ENCODE results near the gene DECR2. TPM values are rescaled to one million over a fixed set of nuclear protein-coding genes. Genes with fewer than 3 reads are reported as not detected.

DECR2 gene
- total and polyA plus RNA-seq, 2 of the 13 experiments (the other 11 are each of a cell fraction or from before 2014, with no cell fraction given): 36.3 to 44.6 TPM

DNA sequence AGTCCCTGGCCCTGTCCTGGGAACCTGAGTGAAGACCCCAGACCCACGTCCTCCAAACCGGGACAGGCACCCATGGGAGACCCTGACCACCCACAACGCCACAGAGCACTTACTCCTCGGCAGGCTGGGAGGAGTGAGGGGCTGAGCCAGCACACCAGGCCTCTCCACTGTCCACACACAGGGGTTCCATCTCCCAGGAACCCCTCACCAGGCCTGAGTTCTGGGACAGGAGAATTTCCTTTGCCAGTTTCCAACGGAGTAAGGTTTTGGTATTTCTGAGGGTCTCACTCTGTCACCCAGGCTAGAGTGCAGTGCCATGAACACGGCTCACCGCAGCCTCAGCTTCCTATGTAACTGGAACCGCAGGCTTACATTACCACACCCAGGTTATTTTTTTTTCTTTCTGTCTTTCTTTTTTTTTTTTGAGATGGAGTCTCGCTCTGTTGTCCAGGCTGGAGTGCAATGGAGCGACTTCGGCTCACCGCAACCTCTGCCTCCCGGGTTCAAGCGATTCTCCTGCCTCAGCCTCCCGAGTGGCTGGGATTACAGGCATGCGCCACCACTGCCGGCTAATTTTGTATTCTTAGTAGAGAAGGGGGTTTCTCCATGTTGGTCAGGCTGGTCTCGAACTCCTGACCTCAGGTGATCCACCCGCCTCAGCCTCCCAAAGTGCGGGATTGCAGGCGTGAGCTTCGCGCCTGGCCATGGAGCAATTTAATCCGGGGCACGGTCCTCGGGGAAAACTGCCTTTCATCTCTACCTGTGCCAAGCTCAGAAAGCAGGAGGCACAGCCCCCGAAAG lies 21.5 kb upstream of the DECR2 start:
- TSS peak; percentile 56 for BruUV-seq (replicated peaks)
- CTCF ChIA-PET (ENCODE audit: low intra/inter-chr PET ratio, low total read pairs): no interaction called here
- in situ Hi-C loops (cut with HindIII; ENCODE audit: extremely low pct_ligation_motif_present, low pct_unique_long_range_greater_than_20kb): no loop called here

More for the DNA sequence above, 21.5 kb upstream of the DECR2 start:
- H3K79me2 ChIP-seq (ENCODE audit: insufficient read depth, low read length): peaks cover 16% of the 10 kb centered on the region
- ATAC-seq: no peak
- H4K20me1 ChIP-seq (ENCODE audit: insufficient read depth, low read length): no peaks in the 10 kb centered on the region
- H3K9ac ChIP-seq (ENCODE audit: insufficient read depth, low read depth, low read length): peak overlapping the region; percentile 81; the same call in 1 of the 2 replicates
- intact Hi-C loops (cut with micrococcal nuclease; ENCODE audit: unreplicated experiment): no loop called here
- 48% methylated on average over 23 of the region's 27 CpGs for WGBS (ENCODE audit: low lambda C conversion rate)
- TF ChIP-seq ZFY (CRISPR knock-in tag; IDR thresholded peaks at IDR 0.05): peak; percentile 23; the same call in 1 of the 2 replicates
- peak; percentile 63 for TF ChIP-seq ZNF883 (CRISPR knock-in tag; IDR thresholded peaks at IDR 0.05; ENCODE audit: not compliant biosample characterization)
- 0 out of 2 replicates have a peak, but pooled peaks have one; percentile 20 for TF ChIP-seq RFXAP (CRISPR knock-in tag; IDR thresholded peaks at IDR 0.05; ENCODE audit: borderline replicate concordance)
- TF ChIP-seq TARDBP (CRISPR knock-in tag; IDR thresholded peaks at IDR 0.05): no peak
- no peak for TF ChIP-seq HMGA1 (CRISPR knock-in tag; conservative IDR thresholded peaks at IDR 0.05)
- 0 out of 2 replicates have a peak, but pooled peaks have one; percentile 12 for TF ChIP-seq TCF7 (IDR thresholded peaks at IDR 0.05; ENCODE audit: low read depth)
- peak; percentile 87 for TF ChIP-seq ZBTB33 (CRISPR knock-in tag; IDR thresholded peaks at IDR 0.05)
- TF ChIP-seq, protein P1, sequence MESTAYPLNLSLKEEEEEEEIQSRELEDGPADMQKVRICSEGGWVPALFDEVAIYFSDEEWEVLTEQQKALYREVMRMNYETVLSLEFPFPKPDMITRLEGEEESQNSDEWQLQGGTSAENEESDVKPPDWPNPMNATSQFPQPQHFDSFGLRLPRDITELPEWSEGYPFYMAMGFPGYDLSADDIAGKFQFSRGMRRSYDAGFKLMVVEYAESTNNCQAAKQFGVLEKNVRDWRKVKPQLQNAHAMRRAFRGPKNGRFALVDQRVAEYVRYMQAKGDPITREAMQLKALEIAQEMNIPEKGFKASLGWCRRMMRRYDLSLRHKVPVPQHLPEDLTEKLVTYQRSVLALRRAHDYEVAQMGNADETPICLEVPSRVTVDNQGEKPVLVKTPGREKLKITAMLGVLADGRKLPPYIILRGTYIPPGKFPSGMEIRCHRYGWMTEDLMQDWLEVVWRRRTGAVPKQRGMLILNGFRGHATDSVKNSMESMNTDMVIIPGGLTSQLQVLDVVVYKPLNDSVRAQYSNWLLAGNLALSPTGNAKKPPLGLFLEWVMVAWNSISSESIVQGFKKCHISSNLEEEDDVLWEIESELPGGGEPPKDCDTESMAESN (CRISPR knock-in tag; conservative IDR thresholded peaks at IDR 0.05): no peak
- TF ChIP-seq ZBTB38 (CRISPR knock-in tag; IDR thresholded peaks at IDR 0.05): 0 out of 2 replicates have a peak, but pooled peaks have one; percentile 2
- TF ChIP-seq CBFB (CRISPR knock-in tag; IDR thresholded peaks at IDR 0.05): no peak
- 0 out of 2 replicates have a peak, but pooled peaks have one; percentile 30 for TF ChIP-seq FOXO4 (CRISPR knock-in tag; conservative IDR thresholded peaks at IDR 0.05)
- TF ChIP-seq CHD4 (IDR thresholded peaks at IDR 0.05; ENCODE audit: borderline replicate concordance, low read length): peak; percentile 35; the same call in 1 of the 2 replicates
- peak overlapping the region; percentile 85 to 94 (median 93) for H3K4me3 ChIP-seq (replicated peaks in 1 of 3; ENCODE audit: insufficient read depth in 1 of 3, low read depth in 2 of 3, low read length in 3 of 3)
- peaks cover 8 to 10% of the 10 kb centered on the region in 2 experiments; a peak in 3 of 5 replicates for H3K36me3 ChIP-seq (replicated peaks in 1 of 2; ENCODE audit: control insufficient read depth in 1 of 2, insufficient read depth in 2 of 2, low read length in 2 of 2)
- H2AFZ ChIP-seq (ENCODE audit: low read length): no peak overlapping the region
- no peak for DNase-seq (ENCODE audit: low spot score)
- H3K4me2 ChIP-seq (ENCODE audit: low read depth, low read length): peak overlapping the region; percentile 88
- H3K27me3 ChIP-seq (ENCODE audit: control insufficient read depth in 1 of 2, insufficient read depth in 2 of 2, low read length in 2 of 2): no peaks in the 10 kb centered on the region
- peaks cover 38% of the 10 kb centered on the region for H3K4me1 ChIP-seq (ENCODE audit: insufficient read depth, low read length)
- POLR2A ChIA-PET: interaction anchor here (0.9 to 5.9 kb wide), 6 partner anchors 10 to 146 kb away, joined by 3 to 27 read pairs (median 4); partner anchors contain the start of genes AXIN1, DECR2 and MRPL28
- no peak for FAIRE-seq
- H3K27ac ChIP-seq (ENCODE audit: extremely low read length, insufficient read depth, low read length): peak overlapping the region; percentile 5
- H3K9me3 ChIP-seq (ENCODE audit: low read length): no peaks in the 10 kb centered on the region

Measured in HepG2 (cell line).